ENCODE measurements around the gene OCSTAMP. TPM values are rescaled to one million over a fixed set of nuclear protein-coding genes. Genes with fewer than 3 reads are reported as not detected.

Gene OCSTAMP
- total and polyA plus RNA-seq, 10 of the 15 experiments (the other 5 are each of a cell fraction or from before 2014, with no cell fraction given), result 0.09 to 0.46 (median 0.22) TPM; not detected in 2

DNA sequence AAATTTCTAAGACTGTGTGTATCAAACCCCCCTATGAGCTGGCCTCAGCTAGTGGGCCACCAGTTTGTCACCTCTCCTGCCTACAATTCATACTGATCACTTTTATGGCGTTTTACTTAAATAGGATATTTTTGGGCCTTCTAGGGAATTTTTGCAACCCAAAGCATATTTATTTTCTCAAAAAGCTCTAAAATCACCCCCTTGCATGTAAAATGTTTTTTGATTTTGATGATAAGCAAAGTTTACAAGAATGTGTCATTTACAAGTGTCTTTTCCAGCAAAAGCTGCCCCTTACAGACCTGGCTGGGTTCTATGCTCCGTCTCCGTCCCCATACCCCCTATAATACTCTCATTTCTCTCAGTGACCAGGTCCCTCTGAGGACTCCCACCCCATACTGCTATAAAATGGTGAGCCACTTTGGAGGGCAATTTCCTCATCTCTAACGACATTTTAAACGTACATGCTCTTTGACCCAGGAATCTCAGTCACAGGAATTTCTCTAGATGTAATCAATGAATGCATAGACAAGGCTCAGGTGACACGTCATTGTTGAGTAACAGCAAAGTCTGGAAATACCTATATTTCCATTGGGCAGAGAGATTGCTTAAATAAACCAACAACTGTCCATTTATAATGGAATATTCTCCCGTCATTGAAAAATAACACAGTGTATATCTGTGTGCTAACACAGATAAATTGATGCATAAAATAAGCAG, 13.9 kb upstream of the OCSTAMP start (continued):
- TF ChIP-seq, protein P1, sequence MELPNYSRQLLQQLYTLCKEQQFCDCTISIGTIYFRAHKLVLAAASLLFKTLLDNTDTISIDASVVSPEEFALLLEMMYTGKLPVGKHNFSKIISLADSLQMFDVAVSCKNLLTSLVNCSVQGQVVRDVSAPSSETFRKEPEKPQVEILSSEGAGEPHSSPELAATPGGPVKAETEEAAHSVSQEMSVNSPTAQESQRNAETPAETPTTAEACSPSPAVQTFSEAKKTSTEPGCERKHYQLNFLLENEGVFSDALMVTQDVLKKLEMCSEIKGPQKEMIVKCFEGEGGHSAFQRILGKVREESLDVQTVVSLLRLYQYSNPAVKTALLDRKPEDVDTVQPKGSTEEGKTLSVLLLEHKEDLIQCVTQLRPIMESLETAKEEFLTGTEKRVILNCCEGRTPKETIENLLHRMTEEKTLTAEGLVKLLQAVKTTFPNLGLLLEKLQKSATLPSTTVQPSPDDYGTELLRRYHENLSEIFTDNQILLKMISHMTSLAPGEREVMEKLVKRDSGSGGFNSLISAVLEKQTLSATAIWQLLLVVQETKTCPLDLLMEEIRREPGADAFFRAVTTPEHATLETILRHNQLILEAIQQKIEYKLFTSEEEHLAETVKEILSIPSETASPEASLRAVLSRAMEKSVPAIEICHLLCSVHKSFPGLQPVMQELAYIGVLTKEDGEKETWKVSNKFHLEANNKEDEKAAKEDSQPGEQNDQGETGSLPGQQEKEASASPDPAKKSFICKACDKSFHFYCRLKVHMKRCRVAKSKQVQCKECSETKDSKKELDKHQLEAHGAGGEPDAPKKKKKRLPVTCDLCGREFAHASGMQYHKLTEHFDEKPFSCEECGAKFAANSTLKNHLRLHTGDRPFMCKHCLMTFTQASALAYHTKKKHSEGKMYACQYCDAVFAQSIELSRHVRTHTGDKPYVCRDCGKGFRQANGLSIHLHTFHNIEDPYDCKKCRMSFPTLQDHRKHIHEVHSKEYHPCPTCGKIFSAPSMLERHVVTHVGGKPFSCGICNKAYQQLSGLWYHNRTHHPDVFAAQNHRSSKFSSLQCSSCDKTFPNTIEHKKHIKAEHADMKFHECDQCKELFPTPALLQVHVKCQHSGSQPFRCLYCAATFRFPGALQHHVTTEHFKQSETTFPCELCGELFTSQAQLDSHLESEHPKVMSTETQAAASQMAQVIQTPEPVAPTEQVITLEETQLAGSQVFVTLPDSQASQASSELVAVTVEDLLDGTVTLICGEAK (IDR thresholded peaks at IDR 0.05; ENCODE audit: borderline replicate concordance), result no peak
- TF ChIP-seq, protein P2, sequence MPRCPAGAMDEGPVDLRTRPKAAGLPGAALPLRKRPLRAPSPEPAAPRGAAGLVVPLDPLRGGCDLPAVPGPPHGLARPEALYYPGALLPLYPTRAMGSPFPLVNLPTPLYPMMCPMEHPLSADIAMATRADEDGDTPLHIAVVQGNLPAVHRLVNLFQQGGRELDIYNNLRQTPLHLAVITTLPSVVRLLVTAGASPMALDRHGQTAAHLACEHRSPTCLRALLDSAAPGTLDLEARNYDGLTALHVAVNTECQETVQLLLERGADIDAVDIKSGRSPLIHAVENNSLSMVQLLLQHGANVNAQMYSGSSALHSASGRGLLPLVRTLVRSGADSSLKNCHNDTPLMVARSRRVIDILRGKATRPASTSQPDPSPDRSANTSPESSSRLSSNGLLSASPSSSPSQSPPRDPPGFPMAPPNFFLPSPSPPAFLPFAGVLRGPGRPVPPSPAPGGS (IDR thresholded peaks at IDR 0.05; ENCODE audit: borderline replicate concordance, insufficient read depth, low read depth, low read length, poor library complexity, severe bottlenecking), result no peak
- no peak for TF ChIP-seq RB1 (IDR thresholded peaks at IDR 0.05; ENCODE audit: borderline replicate concordance)
- TF ChIP-seq YY1 (IDR thresholded peaks at IDR 0.05; ENCODE audit: low read depth, low read length), result no peak
- no peak for TF ChIP-seq EED (IDR thresholded peaks at IDR 0.05; ENCODE audit: low read depth)
- no peak for TF ChIP-seq MTA3 (IDR thresholded peaks at IDR 0.05; ENCODE audit: borderline replicate concordance, low read length)
- TF ChIP-seq KAT2A (conservative IDR thresholded peaks at IDR 0.05; ENCODE audit: control insufficient read depth, low read depth, low read length), result no peak
- TF ChIP-seq CEBPB (IDR thresholded peaks at IDR 0.05; ENCODE audit: borderline replicate concordance in 1 of 2, low read depth in 2 of 2, low read length in 2 of 2), result no peak
- TF ChIP-seq CHD2 (IDR thresholded peaks at IDR 0.05; ENCODE audit: borderline replicate concordance, low read depth, low read length), result no peak
